ENCODE results near the gene DYNLRB1.

DNA sequence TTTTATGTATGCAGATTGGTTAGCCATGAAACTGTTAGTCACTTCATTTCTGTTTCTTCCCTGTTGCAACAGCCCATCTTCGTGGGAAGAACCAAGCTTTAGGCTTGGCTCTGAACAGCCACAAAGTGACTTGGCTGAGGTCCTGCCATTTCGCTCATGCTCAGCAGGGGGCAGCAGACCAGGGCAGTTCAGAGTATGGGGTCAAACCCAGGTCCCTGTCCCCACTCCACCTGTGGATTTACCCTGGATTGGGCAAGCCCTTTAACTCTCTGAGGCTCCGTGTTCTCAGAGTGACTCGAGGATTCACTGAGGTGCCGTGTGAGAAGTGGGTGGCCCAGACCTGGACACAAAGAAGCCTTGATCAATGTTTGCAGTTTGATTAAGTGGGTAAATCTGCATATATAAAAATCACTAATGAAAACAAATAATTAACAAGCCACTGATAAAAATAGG is 22.5 kb downstream of the DYNLRB1 start:
- TF ChIP-seq, protein P1, sequence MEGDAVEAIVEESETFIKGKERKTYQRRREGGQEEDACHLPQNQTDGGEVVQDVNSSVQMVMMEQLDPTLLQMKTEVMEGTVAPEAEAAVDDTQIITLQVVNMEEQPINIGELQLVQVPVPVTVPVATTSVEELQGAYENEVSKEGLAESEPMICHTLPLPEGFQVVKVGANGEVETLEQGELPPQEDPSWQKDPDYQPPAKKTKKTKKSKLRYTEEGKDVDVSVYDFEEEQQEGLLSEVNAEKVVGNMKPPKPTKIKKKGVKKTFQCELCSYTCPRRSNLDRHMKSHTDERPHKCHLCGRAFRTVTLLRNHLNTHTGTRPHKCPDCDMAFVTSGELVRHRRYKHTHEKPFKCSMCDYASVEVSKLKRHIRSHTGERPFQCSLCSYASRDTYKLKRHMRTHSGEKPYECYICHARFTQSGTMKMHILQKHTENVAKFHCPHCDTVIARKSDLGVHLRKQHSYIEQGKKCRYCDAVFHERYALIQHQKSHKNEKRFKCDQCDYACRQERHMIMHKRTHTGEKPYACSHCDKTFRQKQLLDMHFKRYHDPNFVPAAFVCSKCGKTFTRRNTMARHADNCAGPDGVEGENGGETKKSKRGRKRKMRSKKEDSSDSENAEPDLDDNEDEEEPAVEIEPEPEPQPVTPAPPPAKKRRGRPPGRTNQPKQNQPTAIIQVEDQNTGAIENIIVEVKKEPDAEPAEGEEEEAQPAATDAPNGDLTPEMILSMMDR (IDR thresholded peaks at IDR 0.05; ENCODE audit: poor library complexity): peak; percentile 71
- no peak for TF ChIP-seq EZH2phosphoT487 (IDR thresholded peaks at IDR 0.05; ENCODE audit: low read depth, severe bottlenecking, unreplicated experiment)

Measured in hepatocyte (in vitro differentiated cells).